HG03045 (cell line): ENCODE measurements around the gene PLK3.
"Not testable (repeated sequence)": the region's sequence is repeated elsewhere in the genome, so short reads cannot be mapped to it uniquely, and the experiment has no call there.

ENCODE experiments used
- ATAC-seq: cut with Tn5 transposase; IDR thresholded peaks from one replicate; pipeline ENCODE4 v1.9.1; 2021; ENCODE audit warnings: mild to moderate bottlenecking, moderate library complexity; ENCODE audit not compliant: unreplicated experiment

PLK3 gene

DNA sequence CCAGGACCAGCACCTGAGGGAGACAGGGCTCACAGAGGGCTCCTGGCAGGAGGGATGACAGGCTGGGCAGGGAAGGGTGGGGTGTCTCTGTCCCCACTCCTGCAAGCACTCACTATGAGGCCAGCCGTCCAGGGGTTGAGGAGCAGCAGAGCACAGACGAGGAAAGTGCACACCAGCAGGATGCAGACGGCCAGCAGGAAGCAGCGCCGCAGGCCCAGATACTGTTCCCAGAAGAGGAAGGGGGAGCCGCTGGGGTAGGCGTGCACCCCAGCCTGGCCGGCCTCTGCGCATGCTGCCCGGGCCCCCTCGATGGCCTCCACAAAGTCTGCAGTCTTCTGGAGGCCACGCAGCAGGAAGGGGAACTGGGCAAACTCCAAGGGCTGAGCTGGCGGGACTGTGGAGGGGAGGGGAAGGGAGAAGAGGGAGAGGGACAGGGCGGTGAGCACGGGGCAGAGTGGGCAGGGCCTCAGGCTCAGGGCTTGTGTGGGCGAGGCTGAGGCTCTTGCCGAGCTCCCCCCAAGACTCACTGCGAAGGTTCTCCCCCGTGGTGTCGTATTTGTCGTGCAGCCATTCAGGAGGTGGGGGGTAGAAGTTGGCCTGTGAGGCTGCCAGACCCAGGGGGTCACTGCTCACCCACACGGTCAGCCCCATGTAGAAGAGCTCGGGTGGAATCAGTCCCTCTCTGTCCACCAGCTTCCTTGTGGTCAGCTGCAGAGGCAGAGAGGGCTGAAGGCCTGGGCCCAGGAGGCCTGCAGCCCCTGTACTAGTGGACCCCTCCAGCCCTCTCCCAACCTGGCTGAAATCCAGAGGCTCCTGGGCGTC, 26.4 kb downstream of the PLK3 start:
- ATAC-seq = no peak

DNA sequence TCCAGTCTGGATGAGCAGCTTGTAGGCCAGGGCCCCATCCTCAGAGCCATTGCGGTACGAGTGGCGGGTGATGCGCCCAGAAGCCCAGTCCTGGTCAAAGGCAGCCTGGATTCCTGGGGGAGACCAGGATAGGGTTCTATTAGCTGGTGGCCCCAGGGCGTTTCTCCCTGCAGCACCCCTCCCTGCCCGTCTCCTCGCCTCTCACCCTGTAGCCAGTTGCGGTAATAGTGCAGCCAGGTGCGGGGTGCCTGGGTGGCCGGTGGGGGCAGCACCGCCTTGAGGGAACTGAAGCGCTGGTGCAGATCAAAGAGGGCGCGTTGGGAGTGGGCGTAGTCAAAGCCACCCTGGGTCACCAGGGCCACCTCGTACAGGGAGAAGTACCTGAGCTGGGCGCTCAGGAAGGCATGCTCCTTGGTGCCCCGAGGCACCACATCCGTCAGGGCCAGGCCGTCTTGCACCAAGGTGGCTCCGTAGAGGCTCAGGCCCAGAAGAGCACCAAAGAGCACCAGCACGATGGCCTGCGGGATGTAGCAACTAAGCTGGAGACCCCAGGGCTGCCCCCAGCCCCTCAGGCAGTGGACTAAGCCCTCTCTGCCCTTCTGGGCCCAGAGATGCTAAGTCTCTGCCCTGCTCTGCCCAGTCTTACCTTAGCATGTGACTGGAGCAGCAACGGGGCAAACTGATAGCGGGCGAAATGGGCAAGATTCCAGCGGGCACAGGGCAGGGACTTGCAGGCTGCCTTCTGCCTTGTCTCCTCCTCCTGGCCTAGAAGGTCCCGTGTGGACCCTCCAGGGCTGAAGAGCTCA, 27.2 kb downstream of the PLK3 start:
- ATAC-seq = no peak

DNA sequence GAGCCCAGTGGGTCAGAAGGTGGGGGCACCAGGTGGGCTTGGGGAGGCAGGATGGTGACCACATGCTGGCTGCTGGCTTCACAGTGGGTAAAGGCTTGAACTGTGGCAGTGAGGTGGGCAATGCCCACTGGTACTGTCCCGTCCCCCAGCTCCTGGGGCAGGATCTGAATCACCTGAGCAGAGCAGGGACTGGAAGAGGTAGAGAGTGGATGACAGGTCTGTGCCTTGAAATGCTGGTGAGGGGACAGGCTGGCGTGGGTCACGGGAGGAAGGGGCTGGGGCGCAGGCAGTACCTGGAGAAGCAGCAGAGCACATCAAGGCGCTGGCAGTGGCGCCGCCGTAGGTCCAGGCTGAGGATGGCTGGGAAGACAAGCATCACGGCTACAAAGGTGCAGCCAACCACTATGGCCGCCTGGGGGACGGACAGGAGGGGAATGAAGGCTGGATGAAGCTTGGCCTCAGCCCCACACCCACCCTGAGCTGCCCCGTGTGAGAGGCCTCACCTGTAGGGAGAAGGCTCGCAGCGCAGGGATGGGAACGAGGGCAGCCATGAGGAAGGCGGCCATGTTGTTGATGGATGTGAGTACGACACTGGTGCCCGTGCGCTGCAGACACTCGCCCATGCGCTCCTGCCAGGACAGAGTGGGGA, 27.9 kb downstream of the PLK3 start:
- ATAC-seq = no peak

DNA sequence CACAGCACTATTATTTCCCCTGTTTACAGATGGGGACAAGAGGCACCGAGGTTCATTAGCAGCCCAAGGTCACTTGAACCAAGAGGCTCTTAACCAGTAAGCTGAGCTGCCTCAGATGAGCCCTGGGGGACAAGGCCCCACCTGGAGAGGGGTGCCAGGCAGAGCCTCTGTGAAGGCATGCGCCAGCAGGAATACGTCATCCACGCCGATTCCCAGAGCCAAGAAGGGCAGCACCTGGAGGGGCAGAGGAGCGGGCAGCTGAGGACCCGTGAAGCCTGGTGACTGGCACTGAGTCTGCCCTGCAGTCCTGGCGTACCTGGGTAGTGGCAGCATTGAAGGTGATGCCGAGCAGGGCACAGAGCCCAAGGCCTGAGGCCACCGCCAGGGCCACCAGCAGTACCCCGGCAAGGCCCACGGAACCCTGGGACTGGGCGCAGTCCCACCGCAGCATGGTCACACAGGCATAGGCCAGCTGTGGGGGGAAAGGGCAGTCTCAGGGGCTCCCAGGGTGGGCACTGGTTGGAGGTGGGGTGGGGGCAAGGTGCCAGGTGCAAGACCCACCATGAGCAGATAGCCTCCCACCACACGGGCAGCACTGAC, 28.8 kb downstream of the PLK3 start:
- no peak for ATAC-seq

DNA sequence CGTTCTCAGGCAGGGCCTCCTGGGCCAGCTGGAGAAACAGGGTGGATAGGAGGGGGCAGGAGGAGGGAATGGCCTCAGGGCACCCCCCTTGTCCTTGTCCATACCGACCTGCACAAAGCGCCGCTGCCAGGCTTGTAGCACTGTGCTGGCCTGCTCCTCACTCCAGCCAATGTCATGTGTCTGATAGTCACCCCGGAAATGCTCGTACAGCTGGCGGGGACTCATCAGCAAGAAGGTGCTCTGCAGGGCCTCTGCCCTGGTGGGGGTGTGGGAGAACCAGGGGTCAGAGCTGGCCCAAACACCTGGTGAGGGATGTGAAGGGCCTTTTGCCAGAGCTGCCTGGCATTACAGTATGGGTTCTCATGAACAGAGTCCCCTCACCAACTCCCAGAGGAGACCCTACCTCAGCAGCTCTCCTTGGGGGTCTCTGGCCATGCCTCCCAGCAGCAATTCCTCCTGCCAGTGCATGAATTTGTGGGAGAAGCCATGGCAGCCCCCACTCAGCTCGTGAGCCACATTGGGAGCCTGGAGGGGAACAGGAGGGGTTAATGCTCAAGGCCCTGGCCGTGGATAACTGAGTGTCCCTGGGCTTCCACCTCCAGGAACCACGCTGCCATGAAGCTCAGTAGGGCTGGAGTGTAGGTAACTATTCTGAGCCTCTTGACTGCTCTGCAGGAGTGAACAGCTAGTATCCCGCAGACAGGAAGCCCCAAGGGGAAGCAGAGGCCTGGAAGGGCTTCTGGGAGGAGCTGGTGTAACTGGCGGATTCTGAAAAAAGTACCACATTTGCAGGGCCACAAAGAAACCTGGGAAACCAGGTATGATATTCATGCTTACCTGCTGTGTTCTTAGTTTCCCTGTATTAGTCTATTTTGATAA, 29.6 kb downstream of the PLK3 start:
- ATAC-seq = no peak

DNA sequence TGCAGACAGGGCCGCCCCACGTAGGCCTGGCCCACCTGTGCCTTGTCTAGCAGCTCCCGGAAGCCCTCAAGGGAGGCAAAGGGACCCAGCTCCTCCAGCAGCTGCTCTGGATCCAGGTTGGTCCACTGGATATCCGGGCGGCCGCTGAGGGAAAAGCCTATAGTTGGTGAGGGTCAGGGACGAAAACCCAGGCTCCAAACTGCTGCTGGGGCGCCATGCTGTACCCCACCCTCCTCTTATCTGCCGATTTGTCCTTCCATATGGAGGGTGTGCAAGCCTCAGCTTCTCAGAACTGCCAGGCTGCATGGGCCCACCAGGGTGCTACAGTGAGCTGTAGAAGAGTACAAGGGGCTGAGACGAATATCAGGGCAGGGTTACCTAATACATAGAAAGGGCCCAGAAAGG, 30.7 kb downstream of the PLK3 start:
- no peak for ATAC-seq

DNA sequence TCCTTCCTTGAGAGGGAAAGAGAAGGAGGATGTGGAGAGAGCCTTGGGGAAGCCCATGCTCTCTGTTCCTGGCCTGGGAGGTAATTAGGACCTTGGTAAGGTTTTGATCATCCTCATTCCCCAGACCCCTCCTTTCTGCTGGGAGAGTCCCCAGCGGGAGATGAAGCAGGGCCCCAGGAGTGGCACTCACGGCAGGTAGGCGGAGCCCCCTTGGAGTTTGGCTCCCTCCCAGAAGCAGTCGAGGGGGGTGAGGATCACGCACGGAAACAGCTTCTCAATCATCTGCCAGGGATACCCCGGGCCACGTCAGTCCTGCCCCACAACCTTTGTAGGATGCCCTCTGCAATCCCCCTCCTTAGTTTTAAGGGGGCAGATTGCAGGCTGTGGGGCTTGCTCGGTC, 31.3 kb downstream of the PLK3 start:
- ATAC-seq = no peak

DNA sequence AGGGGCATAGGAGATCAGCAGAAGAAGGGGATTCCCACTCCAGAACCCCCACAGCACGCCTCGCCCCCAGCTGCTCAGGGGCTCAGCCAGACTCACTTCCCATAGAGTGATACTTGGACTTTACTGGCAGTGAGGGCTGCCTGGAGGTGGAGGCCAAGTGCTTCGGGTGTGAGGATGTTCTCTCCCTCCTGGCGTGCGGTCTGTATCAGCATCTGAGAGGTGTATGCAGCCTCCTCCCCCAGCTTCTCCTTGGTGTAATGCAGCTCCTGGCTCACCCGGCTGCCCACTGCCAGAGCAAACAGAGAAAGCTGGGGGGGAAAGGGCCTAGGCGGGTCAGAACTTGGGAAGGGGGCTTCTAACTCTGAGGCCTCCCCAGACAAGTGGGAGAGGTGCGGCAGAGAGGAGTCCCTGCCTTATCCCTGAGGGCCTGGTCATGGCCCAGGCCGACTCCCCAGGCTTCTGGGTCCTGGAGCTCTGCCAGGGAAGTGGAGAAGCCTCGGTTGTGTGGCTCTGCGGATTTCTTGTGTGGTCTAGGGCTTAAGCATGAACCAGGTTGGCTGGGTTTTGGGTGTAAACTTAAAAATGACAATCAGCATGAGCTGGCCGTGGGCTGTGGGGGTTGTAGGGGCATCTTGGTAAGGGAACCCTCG, 32.0 kb downstream of the PLK3 start:
- no peak for ATAC-seq

DNA sequence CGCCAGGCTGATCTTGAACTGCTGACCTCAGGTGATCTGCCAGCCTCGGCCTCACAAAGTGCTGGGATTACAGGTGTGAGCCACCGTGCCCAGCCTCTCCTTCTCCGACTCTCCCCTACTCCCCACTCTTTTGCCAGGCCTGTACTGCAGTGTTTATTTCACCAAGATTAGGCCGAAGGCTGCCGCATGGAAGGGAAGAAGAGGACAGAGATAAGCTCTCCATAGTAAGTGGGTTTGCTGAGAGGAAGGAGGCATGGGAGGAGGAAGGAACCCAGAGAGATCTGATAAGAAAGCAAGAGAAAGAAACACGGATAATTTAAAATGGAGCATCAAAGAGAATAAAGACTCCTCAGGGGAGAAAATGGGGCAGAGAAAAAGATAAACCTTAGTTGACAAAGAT, 34.2 kb downstream of the PLK3 start:
- no peak for ATAC-seq

DNA sequence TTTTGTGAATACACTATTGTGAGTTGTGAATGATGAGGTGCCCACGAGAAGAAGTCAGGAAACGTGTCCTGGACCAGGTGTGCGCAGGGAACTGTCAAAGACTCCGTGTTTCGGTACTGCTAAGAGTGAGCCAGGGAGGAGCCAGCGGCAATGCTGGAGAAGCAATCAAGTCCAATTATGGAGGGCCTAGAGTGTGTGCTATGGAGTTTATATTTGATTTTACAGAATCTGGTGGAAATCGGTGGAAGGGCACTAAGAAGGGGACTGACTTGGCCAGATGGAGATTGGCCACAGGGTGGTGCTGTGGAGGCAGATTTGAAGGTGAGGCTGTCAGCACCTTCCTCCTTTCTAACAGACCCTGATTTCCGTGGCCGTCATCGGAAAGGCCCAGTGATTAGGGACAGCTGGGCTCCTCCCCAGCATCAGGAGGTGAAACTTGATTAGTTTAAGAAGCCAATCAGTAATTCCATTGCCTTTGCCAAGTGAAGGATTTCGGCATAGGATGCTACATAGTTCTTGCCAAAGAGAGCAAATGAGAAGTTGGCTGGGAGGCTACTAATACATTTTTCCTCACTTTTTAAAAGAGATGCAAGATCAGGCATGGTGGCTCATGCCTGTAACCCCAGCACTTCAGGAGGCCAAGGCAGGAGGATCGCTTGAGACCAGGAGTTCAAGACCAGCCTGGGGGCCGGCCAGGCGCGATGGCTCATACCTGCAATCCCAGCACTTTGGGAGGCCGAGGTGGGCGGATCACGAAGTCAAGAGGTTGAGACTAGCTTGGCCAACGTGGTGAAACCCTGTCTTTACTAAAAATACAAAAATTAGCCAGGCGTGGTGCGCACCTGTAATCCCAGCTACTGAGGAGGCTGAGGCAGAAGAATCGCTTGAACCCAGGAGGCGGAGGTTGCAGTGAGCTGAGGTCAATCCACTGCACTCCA, 35.8 kb downstream of the PLK3 start:
- no peak for ATAC-seq

DNA sequence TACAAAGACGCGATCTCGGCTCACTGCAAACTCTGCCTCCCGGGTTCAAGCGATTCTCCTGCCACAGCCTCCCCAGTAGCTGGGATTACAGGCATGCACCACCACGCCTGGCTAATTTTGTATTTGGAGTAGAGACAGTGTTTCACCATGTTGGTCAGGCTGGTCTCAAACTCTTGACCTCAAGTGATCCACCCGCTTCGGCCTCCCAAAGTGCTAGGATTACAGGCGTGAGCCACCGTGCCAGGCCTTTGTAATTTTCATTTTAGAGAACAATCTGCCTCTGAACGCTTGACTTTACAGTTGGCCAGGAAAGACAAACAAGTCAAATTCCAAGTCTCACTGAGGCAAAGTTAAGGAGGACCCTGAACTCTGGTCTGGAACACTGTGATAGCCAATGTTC, 38.1 kb downstream of the PLK3 start:
- not testable (repeated sequence) for ATAC-seq

DNA sequence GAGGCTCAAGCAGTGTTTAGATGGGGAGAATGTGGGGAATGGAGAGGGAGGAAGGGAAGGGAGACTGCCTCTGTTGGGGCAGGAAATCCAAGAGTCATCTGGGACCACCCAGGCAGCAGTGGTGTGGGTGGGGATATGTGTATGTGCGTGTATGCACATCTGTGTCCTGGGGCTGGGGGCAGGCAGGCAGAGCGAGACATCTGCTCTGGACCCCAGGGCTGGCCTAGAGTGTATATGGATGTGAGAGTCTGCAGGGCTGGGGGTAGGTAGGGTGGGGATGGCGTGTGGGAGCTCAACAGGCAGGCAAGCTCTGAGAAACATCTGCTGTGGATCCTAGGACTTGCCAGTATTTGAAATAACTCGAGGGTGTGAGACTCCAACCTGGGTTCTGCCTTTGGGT, 39.4 kb downstream of the PLK3 start:
- ATAC-seq = no peak

DNA sequence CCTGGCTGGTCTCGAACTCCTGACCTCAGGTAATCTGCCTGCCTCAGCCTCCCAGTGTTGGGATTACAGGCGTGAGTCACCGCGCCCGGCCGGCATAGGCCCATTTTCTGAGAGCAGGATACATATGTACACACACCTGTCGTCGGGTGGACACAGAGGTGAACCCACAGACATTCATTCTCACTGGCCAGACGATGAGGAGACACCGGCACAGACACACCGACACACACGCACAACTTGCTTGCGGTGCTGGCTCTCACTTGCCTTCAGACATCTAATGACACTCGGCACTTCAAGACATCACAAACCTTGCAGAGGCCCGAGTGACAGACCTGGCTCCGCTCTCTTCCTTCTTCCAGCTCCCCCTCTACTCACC, 42.3 kb downstream of the PLK3 start:
- no peak for ATAC-seq

DNA sequence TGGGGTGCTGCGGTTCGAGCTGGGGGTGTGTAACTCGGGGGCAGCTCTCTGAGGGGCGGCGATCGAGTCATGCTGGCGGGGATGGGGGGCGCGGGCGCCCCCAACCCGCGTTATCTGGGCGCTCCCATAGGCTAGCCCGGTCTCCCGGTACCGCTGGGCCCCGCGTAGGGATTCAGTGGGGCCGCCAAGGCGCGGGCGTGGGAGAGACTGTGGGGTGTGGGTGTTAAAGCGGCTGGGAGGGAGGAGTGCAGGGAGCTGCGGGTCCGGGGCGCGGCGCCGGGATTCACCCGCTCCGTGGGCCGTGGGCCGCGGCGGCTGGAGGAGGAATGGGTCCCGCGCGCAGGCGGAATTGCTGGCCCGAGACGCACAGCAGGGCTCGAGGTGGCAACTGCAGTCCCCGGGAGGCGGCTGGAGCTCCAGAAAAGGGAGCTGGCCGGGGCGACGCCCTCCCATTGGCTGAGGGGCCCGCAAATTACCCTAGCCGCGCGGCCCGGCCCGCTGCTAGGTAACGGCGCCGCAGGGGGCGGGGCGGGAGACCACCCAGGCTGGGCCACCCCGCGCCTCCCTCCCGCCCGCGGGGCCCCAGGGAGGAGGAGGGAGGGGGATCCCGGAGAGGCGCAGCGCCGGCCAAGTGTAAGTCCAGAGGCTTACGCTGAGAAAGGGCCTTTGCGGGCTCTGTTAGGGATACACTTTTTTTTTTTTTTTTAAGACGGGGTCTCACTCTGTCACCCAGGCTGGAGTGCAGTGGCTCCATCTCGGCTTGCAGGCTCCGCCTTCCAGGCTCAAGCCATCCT, 42.9 kb downstream of the PLK3 start, which contains the start of gene PTCH2:
Gene PTCH2, minus strand, starts transcription at position 392 of the 794 bp plus-strand sequence. Its CDS starts 321 bp downstream, at position 71.
- ATAC-seq = no peak

DNA sequence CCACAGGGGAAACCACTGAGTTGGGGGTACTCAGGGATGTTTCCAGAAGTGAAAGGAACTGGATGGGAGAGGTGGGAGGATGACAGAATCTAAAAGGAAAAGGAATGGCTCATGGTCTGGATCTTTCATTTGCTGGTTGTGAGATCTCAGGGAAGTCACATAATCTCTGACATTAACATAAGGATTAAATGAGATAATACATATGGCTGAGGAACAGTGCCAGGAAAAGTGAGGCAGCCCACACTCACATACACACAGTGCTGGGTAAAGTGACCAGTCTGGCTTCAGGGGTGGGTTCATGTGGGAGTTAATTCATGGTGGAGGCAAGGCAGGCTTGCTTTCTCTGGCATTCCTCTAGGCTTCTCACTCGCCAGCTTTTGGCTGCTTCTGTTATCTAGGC, 46.8 kb downstream of the PLK3 start:
- no peak for ATAC-seq

DNA sequence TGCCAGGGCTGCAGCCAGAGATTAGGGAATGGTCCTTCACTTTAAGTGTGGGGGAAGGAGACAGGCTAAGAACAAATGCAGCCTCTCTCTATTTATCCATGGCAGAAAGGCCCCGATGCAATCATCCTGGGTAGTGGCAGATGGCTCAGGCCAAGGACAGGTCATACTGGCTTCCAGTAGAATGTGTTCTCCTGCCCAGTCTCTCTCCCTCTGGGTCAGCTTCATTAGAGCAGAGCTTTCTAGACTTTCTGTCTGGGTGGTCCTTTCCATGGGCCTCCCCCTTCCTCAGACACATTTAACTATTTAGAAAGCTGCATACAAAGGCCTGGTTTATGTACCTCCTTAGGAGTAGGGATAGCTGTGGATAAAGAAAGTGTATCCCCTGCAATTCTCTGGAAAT, 47.7 kb downstream of the PLK3 start:
- no peak for ATAC-seq

DNA sequence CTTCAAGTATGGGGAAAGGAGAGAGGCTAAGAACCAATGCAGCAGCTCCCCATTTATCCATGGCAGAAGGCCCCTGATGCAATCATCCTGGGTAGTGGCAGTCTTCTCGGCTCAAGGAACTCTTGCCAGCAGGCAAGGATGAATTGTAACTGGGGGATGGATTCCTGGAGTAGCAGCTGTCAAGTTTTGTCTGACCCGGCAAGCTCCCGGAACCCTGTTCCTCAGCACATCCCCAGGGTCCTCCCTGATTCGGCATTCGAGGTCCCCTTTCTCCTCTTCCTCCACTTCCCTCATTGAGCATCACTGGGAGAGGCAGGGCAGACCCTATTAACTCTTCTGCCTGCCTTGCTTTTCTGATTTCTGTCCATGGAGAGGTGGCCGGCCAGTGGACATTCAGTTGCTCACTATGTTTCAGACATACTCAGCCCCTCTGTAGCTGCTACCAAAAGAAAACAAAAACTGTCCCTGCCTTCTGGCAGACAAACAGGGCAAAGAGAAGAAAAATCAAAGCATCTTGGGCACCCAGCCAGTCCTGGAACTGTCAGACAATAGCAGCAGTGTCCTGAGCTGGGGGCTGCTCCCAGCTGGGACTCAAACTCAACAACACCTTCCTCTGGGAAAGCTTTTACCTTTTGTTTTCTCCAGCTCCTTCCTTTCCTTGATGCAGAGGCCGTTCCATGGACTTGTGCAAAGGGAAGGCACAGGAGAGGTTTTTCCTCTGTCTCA, 48.4 kb downstream of the PLK3 start:
- no peak for ATAC-seq
